ENCODE data around the gene ANXA11. TPM values are rescaled to one million over a fixed set of nuclear protein-coding genes. Genes with fewer than 3 reads are reported as not detected.
"Not testable (repeated sequence)": the region's sequence is repeated elsewhere in the genome, so short reads cannot be mapped to it uniquely, and the experiment has no call there.

The ANXA11 gene
- total RNA-seq = 100 to 1,000 TPM; 224 to 266 TPM

GRCh38 chr10:80205477-80206276 is at the start of gene ANXA11:
Gene ANXA11, minus strand, starts transcription at chr10:80205537. Its CDS starts 32,676 bp downstream, at chr10:80172861.
- H3K36me3 ChIP-seq = no peaks in the 10 kb centered on the region
- peaks cover 0 to 60% of the 10 kb centered on the region in 2 donors for H3K4me1 ChIP-seq
- no peaks in the 10 kb centered on the region for H3K27me3 ChIP-seq
- no peaks in the 10 kb centered on the region for H3K9me3 ChIP-seq
- peak; percentile 85 for DNase-seq (ENCODE audit: low spot score)
- peak within 1 kb of the TSS; percentile 86 to 92 for H3K4me3 ChIP-seq
- peak within 1 kb of the TSS; percentile 97 to 100 for H3K27ac ChIP-seq
- no peak for TF ChIP-seq CTCF (IDR thresholded peaks at IDR 0.05)

GRCh38 chr10:80254726-80255125 is 49.4 kb upstream of the ANXA11 start:
- not testable (repeated sequence) for H3K27me3 ChIP-seq; H3K36me3 ChIP-seq; H3K27ac ChIP-seq; DNase-seq (ENCODE audit: low spot score); H3K4me3 ChIP-seq; H3K9me3 ChIP-seq; H3K4me1 ChIP-seq

- not testable (repeated sequence) for DNase-seq (ENCODE audit: low spot score); H3K36me3 ChIP-seq; H3K27ac ChIP-seq; H3K9me3 ChIP-seq; H3K4me3 ChIP-seq; H3K4me1 ChIP-seq; H3K27me3 ChIP-seq
These were observed 48.6 kb upstream of the ANXA11 start for GRCh38 chr10:80253963-80254271.

GRCh38 chr10:80253266-80253962 is 48.1 kb upstream of the ANXA11 start:
- Histone ChIP-seq H3K4me1 (peaks cover 0 to 7% of the 10 kb centered on the region in 2 donors), H3K4me3 (no peak overlapping the region), H3K27me3 (no peaks in the 10 kb centered on the region), H3K27ac (no peak overlapping the region), H3K9me3 (no peaks in the 10 kb centered on the region), H3K36me3 (no peaks in the 10 kb centered on the region)
- no peak for TF ChIP-seq CTCF (IDR thresholded peaks at IDR 0.05)
- DNase-seq (ENCODE audit: low spot score) = no peak

- no peak for DNase-seq (ENCODE audit: low spot score)
- H3K27me3 ChIP-seq = no peaks in the 10 kb centered on the region
- peaks cover 0 to 7% of the 10 kb centered on the region in 2 donors for H3K4me1 ChIP-seq
- H3K4me3 ChIP-seq = no peak overlapping the region
- no peaks in the 10 kb centered on the region for H3K36me3 ChIP-seq
- TF ChIP-seq CTCF (IDR thresholded peaks at IDR 0.05) = no peak
- no peak overlapping the region for H3K27ac ChIP-seq
- no peaks in the 10 kb centered on the region for H3K9me3 ChIP-seq
These were observed 47.1 kb upstream of the ANXA11 start for GRCh38 chr10:80252296-80252887.

GRCh38 chr10:80251703-80252280 is 46.5 kb upstream of the ANXA11 start:
- H3K4me3 ChIP-seq; H3K4me1 ChIP-seq; H3K9me3 ChIP-seq; H3K27me3 ChIP-seq; H3K27ac ChIP-seq; H3K36me3 ChIP-seq; DNase-seq (ENCODE audit: low spot score): not testable (repeated sequence)

GRCh38 chr10:80250399-80250798 is 45.1 kb upstream of the ANXA11 start:
- DNase-seq (ENCODE audit: low spot score); H3K27me3 ChIP-seq; H3K4me1 ChIP-seq; H3K27ac ChIP-seq; H3K9me3 ChIP-seq; H3K36me3 ChIP-seq; H3K4me3 ChIP-seq: not testable (repeated sequence)

GRCh38 chr10:80249906-80250305 is 44.6 kb upstream of the ANXA11 start:
- not testable (repeated sequence) for H3K4me3 ChIP-seq; H3K9me3 ChIP-seq; H3K27me3 ChIP-seq; DNase-seq (ENCODE audit: low spot score); H3K27ac ChIP-seq; H3K4me1 ChIP-seq; H3K36me3 ChIP-seq

GRCh38 chr10:80247611-80248010 is 42.3 kb upstream of the ANXA11 start:
- H3K27me3 ChIP-seq, H3K4me1 ChIP-seq: not testable (repeated sequence)

GRCh38 chr10:80244371-80244770 is 39.0 kb upstream of the ANXA11 start:
- H3K36me3 ChIP-seq; DNase-seq (ENCODE audit: low spot score); H3K27ac ChIP-seq; H3K27me3 ChIP-seq; H3K4me3 ChIP-seq; H3K9me3 ChIP-seq; H3K4me1 ChIP-seq: not testable (repeated sequence)

More at GRCh38 chr10:80247611-80248010, 42.3 kb upstream of the ANXA11 start:
- H3K27ac ChIP-seq; H3K36me3 ChIP-seq; H3K4me3 ChIP-seq; H3K9me3 ChIP-seq; DNase-seq (ENCODE audit: low spot score): not testable (repeated sequence)

GRCh38 chr10:80242341-80242740 is 37.0 kb upstream of the ANXA11 start:
- DNase-seq (ENCODE audit: low spot score); H3K9me3 ChIP-seq; H3K4me3 ChIP-seq; H3K27ac ChIP-seq; H3K36me3 ChIP-seq; H3K27me3 ChIP-seq; H3K4me1 ChIP-seq: not testable (repeated sequence)

Data from right atrium auricular region (tissue), 2 donors.